Peyer's patch (tissue), 4 donors: Measurements from ENCODE around the gene OR2D3. TPM values are rescaled to one million over a fixed set of nuclear protein-coding genes. Genes with fewer than 3 reads are reported as not detected.
"Not testable (repeated sequence)": the region's sequence is repeated elsewhere in the genome, so short reads cannot be mapped to it uniquely, and the experiment has no call there.

ENCODE experiments used
- DNase-seq, 3 donors: peaks; one replicate each; pipeline ENCODE4 v3.0.0-alpha.2; 2017 to 2019
- H3K27ac ChIP-seq, 4 donors: fragments of 200-600 bp; sonication (generic); one replicate each; pipeline ENCODE4 v1.5.1; 2016 to 2019
- H3K27me3 ChIP-seq, 2 donors: fragments of 200-600 bp; sonication (generic); one replicate each; pipeline ENCODE4 v1.5.1; 2019
- H3K36me3 ChIP-seq, 3 donors: fragments of 200-600 bp; sonication (generic); one replicate each; pipeline ENCODE4 v1.5.1; 2016 to 2019
- H3K4me1 ChIP-seq, 4 donors: fragments of 200-600 bp; sonication (generic); one replicate each; pipeline ENCODE4 v1.5.1; 2016 to 2019
- H3K4me3 ChIP-seq, 4 donors: fragments of 200-600 bp; sonication (generic); 1 replicate in 3 of 4; 2 replicates in 1 of 4; pipeline ENCODE4 v1.5.1; 2016 to 2019; ENCODE audit warnings: mild to moderate bottlenecking in 1 of 4
- H3K9me3 ChIP-seq, 4 donors: fragments of 200-600 bp; sonication (generic); one replicate each; pipeline ENCODE4 v1.5.1; 2016 to 2019; ENCODE audit warnings: mild to moderate bottlenecking in 1 of 4
- CTCF ChIP-seq, 6 experiments: fragments of 450-650 bp in 4 of 6; fragments of 200-600 bp in 2 of 6; sonication (generic) in 1 of 6; IDR thresholded peaks; one replicate each; pipeline ENCODE4 v1.5.1; 2017 to 2019; ENCODE audit warnings: antibody characterized with exemption in 6 of 6, mild to moderate bottlenecking in 3 of 6, moderate library complexity in 1 of 6
- POLR2A ChIP-seq, 2 donors: fragments of 450-650 bp; IDR thresholded peaks; one replicate each; pipeline ENCODE4 v1.5.1; 2017; ENCODE audit warnings: antibody characterized with exemption in 2 of 2, mild to moderate bottlenecking in 2 of 2, moderate library complexity in 2 of 2
- total RNA-seq, 4 donors: library from RNA; depleted of rRNA; stranded (reverse); fragments of >200 nt; gene quantifications; one replicate each; pipeline ENCODE4 v1.1.0, GENCODE V29; 2016

OR2D3 gene
- total RNA-seq, 4 donors from 2014 or later: not detected

GRCh38 chr11:6968816-6969215 lies 48.0 kb downstream of the OR2D3 start:
- no peak overlapping the region for H3K4me3 ChIP-seq
- no peaks in the 10 kb centered on the region for H3K4me1 ChIP-seq
- H3K27ac ChIP-seq: no peak overlapping the region
- H3K9me3 ChIP-seq: peaks cover 0 to 5% (median 0%) of the 10 kb centered on the region in 4 donors
- no peaks in the 10 kb centered on the region for H3K36me3 ChIP-seq
- TF ChIP-seq POLR2A (IDR thresholded peaks at IDR 0.05) (no peak), CTCF (IDR thresholded peaks at IDR 0.05) (no peak)
- DNase-seq: no peak
- H3K27me3 ChIP-seq: no peaks in the 10 kb centered on the region

GRCh38 chr11:6969854-6970253 lies 49.1 kb downstream of the OR2D3 start:
- DNase-seq, H3K4me1 ChIP-seq, H3K4me3 ChIP-seq, H3K27ac ChIP-seq, H3K27me3 ChIP-seq, H3K9me3 ChIP-seq, H3K36me3 ChIP-seq: not testable (repeated sequence)

Other genes with a start within 250 kb of the OR2D3 start
- gene MRPL17, start 237.7 kb upstream of the OR2D3 start, total RNA-seq: 10 to 100 TPM in 3 of 4 donors, 1 to 10 TPM in 1; 6.1 to 20.8 (median 16.6) TPM
- gene OR2AG2, start 149.0 kb upstream of the OR2D3 start, total RNA-seq: 1 to 10 TPM in 1 of 4 donors, under 1 TPM in 2, not detected in 1; 0.18 to 1.2 (median 0.85) TPM
- not detected for gene OR2AG1, start 138.0 kb upstream of the OR2D3 start, total RNA-seq
- under 1 TPM in 2 of 4 donors, not detected in 2; 0.40 to 0.70 TPM for gene OR6A2, start 121.3 kb upstream of the OR2D3 start, total RNA-seq
- gene OR10A5, start 75.3 kb upstream of the OR2D3 start, total RNA-seq: not detected
- gene OR10A2, start 57.9 kb upstream of the OR2D3 start, total RNA-seq: not detected
- not detected for gene OR10A4, start 44.4 kb upstream of the OR2D3 start, total RNA-seq
- 1 to 10 TPM in 1 of 4 donors, under 1 TPM in 1, not detected in 2; 0.80 to 2.0 TPM for gene OR2D2, start 28.5 kb upstream of the OR2D3 start, total RNA-seq
- 10 to 100 TPM in 2 of 4 donors, 1 to 10 TPM in 2; 5.1 to 19.8 (median 10.4) TPM for gene ZNF215, start 5.4 kb downstream of the OR2D3 start, total RNA-seq
- 1 to 10 TPM in 3 of 4 donors, under 1 TPM in 1; 0.76 to 3.3 (median 1.7) TPM for gene ZNF214, start 99.3 kb downstream of the OR2D3 start, total RNA-seq
- 1 to 10 TPM in 1 of 4 donors, under 1 TPM in 1, not detected in 2; 0.27 to 1.7 TPM for gene NLRP14, start 99.5 kb downstream of the OR2D3 start, total RNA-seq
- gene RBMXL2, start 168.0 kb downstream of the OR2D3 start, total RNA-seq: not detected